Left lung (tissue), 10 donors: ENCODE results near the gene AMOTL1. TPM values are rescaled to one million over a fixed set of nuclear protein-coding genes. Genes with fewer than 3 reads are reported as not detected.

ENCODE experiments used
- ATAC-seq: fragments of 200-7000 bp; cut with Tn5 transposase; one replicate; pipeline ENCODE4 v1.9.1; 2020; ENCODE audit warnings: moderate library complexity
- DNase-seq, 4 donors: peaks; one replicate each; pipeline ENCODE4 v3.0.0-alpha.2; 2013 to 2020
- H3K27ac ChIP-seq, 2 donors: fragments of 200-600 bp; sonication (generic) in 1 of 2; one replicate each; pipeline versions ENCODE4 v1.5.0 to v1.8.0; 2020 to 2021
- H3K27me3 ChIP-seq, 2 donors: fragments of 200-600 bp; sonication (generic) in 1 of 2; one replicate each; pipeline versions ENCODE4 v1.5.0 to v1.8.0; 2020 to 2021
- H3K36me3 ChIP-seq, 2 donors: fragments of 200-600 bp; sonication (generic) in 1 of 2; one replicate each; pipeline versions ENCODE4 v1.5.0 to v1.8.0; 2020 to 2021
- H3K4me1 ChIP-seq, 2 donors: fragments of 200-600 bp; one replicate each; pipeline ENCODE4 v1.8.0; 2021
- H3K4me3 ChIP-seq, 2 donors: fragments of 200-600 bp; sonication (generic) in 1 of 2; one replicate each; pipeline versions ENCODE4 v1.5.0 to v1.8.0; 2020 to 2021; ENCODE audit warnings: mild to moderate bottlenecking in 1 of 2
- H3K9me3 ChIP-seq, 2 donors: fragments of 200-600 bp; sonication (generic) in 1 of 2; one replicate each; pipeline versions ENCODE4 v1.5.0 to v1.8.0; 2020 to 2021
- CTCF ChIP-seq, 2 donors: fragments of 200-600 bp; sonication (generic) in 1 of 2; IDR thresholded peaks; one replicate each; pipeline versions ENCODE4 v1.5.0 to v1.8.0; 2021; ENCODE audit warnings: antibody characterized with exemption in 2 of 2
- intact Hi-C, 2 donors: fragments of 100-400 bp; cut with DNase I; formaldehyde crosslinking; loops; one replicate each; pipeline versions ENCODE4 v1.11.2 to v1.14.2; 2022
- polyA plus RNA-seq, 6 donors: library from polyadenylated mRNA; unstranded; fragments of 120-200 nt; gene quantifications; one replicate each; pipeline ENCODE4 v1.2.1, GENCODE V29; 2013; ENCODE audit not compliant: insufficient read length in 6 of 6
- total RNA-seq, 2 donors: library from RNA; stranded (reverse); fragmentation: NEBNext Ultra II Directional; extraction: Animal tissue kit (Norgen Biotek cat#: 25700); gene quantifications; one replicate each; pipeline ENCODE4 v1.2.1, GENCODE V29; 2021
- donor health status: DM: no; HTN: yes; CAD: no.
- donor health status: DM: no; HTN: no; CAD: no.

Gene AMOTL1
- total and polyA plus RNA-seq, 8 donors = 42.7 to 67.9 (median 55.5) TPM

DNA sequence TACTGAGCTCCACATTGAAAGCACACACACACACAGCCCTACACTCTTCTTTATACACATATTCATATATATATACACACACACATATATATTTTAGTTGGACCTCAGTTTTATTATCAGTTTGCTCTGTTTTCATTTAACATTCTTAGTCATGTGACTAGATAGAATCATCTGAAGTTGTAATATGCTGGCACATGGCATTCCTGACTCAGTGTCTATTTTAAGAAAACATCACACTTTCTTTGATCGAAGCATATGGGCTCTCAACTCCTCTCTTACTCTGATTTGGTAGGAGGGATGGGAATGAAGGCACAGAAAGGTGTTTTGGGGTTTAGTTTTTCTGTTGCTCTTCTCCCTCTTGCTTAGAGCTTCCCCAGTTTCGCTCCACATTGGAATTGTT lies 24.8 kb downstream of the AMOTL1 start:
- Histone ChIP-seq H3K9me3 (no peaks in the 10 kb centered on the region), H3K27ac (no peak overlapping the region), H3K4me1 (peaks cover 32 to 41% of the 10 kb centered on the region in 2 donors), H3K27me3 (no peaks in the 10 kb centered on the region), H3K4me3 (no peak overlapping the region), H3K36me3 (no peaks in the 10 kb centered on the region)
- intact Hi-C loops = no loop called here
- DNase-seq (no peak), ATAC-seq (no peak)
- no peak for TF ChIP-seq CTCF (IDR thresholded peaks at IDR 0.05)

GRCh38 chr11:94793822-94794221 lies 25.7 kb downstream of the AMOTL1 start:
- Histone ChIP-seq H3K27ac (peak overlapping the region; percentile 57 to 65), H3K4me1 (peaks cover 27 to 35% of the 10 kb centered on the region in 2 donors), H3K36me3 (no peaks in the 10 kb centered on the region), H3K4me3 (no peak overlapping the region), H3K27me3 (no peaks in the 10 kb centered on the region), H3K9me3 (no peaks in the 10 kb centered on the region)
- DNase-seq (no peak), ATAC-seq (no peak)
- intact Hi-C loops = no loop called here
- TF ChIP-seq CTCF (IDR thresholded peaks at IDR 0.05) = no peak

DNA sequence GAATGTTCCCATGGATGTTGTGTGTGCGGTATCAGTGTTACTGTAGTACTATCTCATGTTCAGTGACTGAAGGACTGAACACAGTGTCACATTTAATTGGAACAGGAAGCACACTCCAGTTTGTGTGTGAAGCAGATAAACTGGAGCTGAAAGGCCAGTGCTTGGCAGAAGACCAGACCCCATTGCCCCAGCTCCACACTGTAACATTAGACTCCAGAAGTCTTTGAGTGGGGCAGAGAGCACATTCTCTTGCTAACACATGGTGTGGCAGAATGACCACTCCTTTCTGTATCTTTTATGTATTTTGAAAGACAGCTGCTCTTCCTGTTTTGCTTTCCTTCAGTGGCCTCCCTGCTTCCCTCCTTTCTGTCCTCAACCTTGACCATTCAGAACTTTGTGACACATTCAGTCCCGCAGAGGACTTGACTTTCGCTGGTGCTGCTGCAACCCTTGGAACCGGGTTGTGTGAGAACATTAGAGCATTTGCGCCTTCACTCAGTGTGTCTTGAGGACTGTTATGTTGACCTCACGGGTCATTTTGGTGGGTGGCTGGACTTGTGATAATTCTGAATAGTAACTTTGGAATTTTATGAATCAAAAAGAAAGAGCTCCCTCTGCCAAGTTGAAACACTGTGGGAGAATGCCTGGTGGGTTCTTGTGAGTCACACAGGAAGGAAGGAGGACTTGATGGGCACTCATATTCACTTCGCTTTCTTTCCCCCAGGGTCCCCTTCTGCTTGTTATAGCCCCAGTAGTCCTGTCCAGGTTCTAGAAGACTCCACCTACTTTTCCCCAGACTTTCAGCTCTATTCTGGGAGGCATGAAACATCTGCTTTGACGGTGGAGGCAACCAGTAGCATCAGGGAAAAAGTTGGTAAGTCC lies 26.4 kb downstream of the AMOTL1 start:
- peak; percentile 82 for ATAC-seq
- Histone ChIP-seq H3K36me3 (peaks cover 0 to 5% of the 10 kb centered on the region in 2 donors), H3K4me1 (peaks cover 22 to 35% of the 10 kb centered on the region in 2 donors), H3K4me3 (no peak overlapping the region), H3K9me3 (no peaks in the 10 kb centered on the region), H3K27ac (peak overlapping the region; percentile 57 to 65), H3K27me3 (no peaks in the 10 kb centered on the region)
- peak in 3 of 4 donors; percentile 50 to 68 (median 52) for DNase-seq
- TF ChIP-seq CTCF (IDR thresholded peaks at IDR 0.05) = no peak
- intact Hi-C loops = no loop called here

DNA sequence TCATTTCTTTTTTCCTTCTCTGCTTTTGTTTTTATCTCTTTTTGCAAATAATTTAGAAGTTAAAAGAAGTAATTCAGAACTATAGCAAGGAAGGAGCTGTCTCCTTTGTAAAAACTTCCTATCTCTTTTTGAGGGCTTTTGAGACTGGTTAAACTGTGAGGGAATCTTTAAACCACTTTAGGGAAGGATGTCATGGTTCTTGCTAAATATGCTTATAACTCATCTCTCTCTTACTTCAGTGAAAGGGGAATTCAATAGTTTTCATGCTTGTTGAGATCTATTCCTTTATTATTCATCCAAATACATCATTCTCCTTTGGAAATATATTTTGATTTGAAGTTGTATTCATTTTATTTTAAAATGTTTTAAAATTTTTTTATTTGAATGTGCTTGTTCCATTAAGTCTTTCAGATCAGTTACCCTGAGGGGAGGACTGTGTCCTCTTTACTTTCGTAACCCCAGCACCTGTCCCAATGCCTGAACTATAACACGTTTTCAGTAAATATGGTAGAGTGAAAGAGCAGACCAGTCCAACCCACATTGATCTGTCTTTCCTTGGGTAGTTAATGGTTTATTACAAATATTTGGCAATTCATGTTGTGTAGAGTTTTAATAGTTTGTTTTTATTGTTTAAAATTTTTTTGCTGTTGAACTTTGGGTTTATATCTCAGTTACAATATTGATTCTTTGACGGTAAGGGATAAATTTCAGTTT lies 27.5 kb downstream of the AMOTL1 start:
- intact Hi-C loops = no loop called here
- Histone ChIP-seq H3K27me3 (no peaks in the 10 kb centered on the region), H3K4me3 (no peak overlapping the region), H3K27ac (peak overlapping the region; percentile 57 to 65), H3K36me3 (peaks cover 0 to 16% of the 10 kb centered on the region in 2 donors), H3K9me3 (no peaks in the 10 kb centered on the region), H3K4me1 (peaks cover 20 to 35% of the 10 kb centered on the region in 2 donors)
- no peak for ATAC-seq
- TF ChIP-seq CTCF (IDR thresholded peaks at IDR 0.05) = no peak
- DNase-seq = no peak

DNA sequence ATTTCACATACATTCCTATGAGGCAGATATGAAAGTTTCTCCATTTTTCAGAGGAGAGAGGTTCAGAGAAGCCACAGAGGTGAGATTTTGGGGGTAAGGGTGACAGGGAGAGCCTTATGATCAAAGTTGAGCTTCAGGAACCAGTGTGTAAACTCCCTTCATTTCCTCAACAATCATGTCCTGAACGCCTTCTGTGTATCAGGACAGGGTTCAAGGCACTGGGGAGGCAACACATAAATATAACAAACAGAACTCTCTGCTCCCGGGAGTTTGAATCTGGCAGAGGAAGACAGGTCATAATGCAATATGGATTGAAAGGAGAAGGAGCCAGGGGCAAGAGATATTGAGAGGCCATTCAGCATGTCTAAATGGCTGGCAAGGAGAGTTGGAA lies 28.0 kb downstream of the AMOTL1 start:
- intact Hi-C loops = no loop called here

More for the DNA sequence above, 28.0 kb downstream of the AMOTL1 start:
- DNase-seq (no peak), ATAC-seq (no peak)
- no peaks in the 10 kb centered on the region for H3K9me3 ChIP-seq
- no peak for TF ChIP-seq CTCF (IDR thresholded peaks at IDR 0.05)
- no peak overlapping the region for H3K4me3 ChIP-seq
- H3K36me3 ChIP-seq = peaks cover 0 to 18% of the 10 kb centered on the region in 2 donors
- no peak overlapping the region for H3K27ac ChIP-seq
- peaks cover 20 to 35% of the 10 kb centered on the region in 2 donors for H3K4me1 ChIP-seq
- no peaks in the 10 kb centered on the region for H3K27me3 ChIP-seq
